ENCODE results near the gene RUSC2.
"Not testable (repeated sequence)": the region's sequence is repeated elsewhere in the genome, so short reads cannot be mapped to it uniquely, and the experiment has no call there.

Gene RUSC2

DNA sequence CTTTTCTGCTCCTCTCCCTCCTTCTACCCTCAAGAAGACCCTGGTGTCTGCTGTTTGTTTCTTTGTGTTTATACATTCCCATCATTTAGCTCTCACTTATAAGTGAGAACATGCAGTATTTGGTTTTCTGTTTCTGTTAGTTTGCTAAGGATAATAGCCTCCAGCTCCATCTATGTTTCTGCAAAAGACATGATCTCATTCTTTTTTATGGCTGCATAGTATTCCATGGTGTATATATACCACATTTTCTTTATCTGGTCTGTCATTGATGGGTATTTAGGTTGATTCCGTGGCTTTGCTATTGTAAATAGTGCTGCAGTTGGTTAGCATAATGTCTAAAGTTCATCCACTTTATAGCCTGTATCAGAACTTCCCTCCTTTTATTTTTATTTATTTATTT, 3.2 kb downstream of the RUSC2 start:
- DNase-seq = not testable (repeated sequence)

DNA sequence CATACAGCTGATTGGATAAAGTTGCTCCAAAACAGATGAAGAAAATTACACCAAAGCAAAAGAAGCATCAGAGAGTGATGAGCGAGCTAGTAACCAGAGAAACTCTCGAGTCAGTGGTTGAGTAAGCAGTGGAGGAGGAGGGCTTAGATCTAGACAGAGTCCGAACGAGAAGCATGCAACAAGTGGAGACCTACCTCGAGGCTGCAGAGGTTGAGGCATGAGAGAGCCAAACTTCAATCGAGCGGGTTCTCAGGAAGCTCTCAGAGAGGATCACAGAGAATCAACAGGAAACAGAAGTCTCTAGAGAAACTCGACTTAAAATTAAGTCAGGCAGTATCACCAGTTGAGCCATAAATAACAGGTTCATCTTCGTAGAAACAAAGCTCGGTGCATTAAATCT, 6.1 kb downstream of the RUSC2 start:
- no peak for DNase-seq

DNA sequence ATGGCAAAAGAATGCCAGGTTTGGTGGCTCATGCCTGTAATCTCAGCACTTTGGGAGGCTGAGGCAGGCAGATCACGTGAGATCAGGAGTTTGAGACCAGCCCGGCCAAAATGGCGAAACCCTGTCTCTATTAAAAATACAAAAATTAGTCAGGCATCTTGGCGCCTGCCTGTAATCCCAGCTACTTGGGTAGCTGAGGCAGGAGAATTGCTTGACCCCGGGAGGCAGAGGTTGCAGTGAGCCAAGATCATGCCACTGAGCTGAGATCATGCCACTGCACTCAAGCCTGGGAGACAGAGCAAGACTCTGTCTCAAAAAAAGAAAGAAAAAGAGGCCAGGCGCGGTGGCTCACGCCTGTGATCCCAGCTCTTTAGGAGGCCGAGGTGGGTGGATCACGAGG, 8.3 kb downstream of the RUSC2 start:
- not testable (repeated sequence) for DNase-seq

DNA sequence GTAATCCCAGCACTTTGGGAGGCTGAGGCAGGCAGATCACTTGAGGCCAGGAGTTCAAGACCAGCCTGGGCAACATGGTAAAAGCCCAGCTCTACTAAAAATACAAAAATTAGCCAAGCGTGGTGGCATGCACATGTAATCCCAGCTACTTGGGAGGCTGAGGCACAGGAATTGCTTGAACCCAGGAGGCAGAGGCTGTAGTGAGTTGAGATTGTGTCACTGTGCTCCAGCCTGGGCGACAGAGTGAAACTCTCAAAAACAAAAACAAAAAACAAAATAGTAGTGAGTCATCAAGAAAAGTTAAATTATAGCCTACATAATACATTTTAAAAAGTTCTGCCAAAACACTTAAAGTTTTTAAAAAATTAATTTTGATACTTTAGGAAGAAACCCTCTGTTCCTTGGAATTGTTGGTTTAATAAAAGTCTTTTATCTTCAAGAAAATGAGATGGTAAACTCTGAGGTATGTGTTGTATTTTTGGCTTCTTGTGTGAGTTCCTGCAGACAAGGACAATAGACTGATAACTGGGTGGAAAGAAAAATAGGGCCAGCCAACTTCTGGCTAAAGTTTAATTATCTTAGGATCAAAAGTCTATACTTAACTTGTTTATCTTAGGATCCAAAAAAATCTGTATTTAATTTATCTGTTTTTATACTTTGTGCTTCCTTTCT, 9.3 kb downstream of the RUSC2 start:
- no peak for DNase-seq

DNA sequence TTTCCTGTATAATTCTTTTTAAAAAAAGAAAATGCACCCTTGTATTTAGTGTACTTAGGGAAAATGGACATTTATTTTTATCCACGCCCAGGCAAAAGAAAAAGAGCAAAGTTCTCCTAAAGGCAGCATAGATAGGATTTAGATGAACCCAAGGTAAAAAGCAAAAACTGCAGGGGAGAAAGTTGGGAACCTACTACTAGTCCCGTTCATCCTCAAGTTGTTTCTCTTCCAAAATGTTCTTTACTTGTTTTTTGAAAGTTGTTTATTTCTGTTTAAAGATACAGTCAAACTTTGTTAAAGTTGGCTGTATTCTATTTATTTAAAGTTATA, 9.8 kb downstream of the RUSC2 start:
- no peak for DNase-seq

DNA sequence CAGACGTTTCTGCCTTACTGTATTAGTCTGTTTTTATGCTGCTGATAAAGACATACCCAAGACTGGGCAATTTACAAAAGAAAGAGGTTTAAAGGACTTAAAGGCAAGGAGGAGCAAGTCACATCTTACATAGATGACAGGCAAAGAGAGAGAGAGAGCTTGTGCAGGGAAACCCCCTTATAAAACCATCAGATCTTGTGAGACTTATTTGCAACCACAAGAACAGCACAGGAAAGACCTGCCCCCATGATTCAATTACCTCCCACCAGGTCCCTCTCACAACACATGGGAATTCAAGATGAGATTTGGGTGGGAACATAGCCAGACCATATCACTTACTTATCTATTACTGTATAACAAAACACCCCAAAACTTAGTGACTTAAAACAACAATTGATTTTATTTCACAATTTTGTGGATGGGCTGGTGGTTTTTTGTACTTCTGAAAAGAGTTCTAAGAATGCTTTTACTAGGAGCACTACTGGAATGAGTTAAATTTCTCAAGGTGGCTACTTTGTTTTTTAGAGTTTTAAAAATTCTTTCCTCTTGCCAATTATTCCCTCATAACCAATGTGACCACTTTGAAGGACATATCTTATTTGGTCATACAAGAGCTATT, 10.3 kb downstream of the RUSC2 start:
- DNase-seq = no peak

DNA sequence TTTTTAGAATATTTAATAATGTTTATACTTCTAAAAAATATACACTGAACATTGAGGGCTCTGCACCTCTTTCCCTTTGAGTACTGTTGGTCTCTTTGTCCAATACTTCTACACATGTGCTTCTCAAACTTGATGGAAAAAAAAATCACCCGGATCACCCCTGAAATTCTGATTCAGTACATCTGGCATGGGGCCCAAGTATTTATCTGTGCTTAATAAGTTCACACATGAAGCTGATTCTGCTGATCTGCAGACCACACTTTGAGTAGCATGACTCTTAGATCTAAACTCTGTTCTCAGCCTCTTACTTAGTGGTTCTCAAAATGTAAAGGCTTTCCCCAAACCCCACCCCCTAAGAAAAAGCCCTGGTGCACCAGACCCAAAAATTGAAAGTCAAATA, 12.0 kb downstream of the RUSC2 start:
- no peak for DNase-seq

DNA sequence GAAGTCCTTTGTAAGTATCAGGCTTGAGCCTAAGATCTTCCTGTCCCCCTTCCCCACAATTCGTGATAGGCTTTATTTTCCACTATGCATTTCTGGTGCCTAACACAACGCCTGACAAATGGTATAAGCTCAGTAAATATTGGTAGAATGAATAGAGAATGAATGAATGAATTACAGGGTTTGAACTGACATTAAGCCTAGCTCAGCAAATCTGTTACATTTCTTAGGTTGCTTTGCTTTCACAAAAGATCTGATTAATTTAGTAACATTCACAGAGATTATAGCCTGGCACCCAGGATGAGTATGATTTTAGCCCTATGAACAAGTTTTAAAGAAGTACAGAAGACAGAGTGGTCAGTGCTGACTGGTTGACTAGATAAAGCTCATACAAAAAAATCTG, 16.4 kb downstream of the RUSC2 start:
- no peak for DNase-seq

DNA sequence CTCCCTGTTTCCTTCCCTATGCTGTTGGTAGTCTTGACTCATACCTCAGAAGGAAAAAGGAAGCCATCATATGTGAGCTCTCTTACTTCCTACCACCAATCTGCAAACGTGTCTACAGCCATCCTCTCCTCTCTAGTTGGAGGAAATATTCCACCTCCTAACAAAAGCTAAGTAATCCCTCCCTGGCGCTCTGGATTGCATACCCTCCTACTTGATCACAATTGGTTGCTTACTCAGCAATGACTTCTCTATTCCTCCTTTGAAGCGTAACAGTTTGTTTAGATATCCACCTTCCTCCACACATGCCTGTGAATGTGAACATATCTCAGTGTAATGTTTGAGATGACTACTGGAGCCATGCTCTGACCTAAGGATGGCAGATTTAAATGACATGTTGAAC, 18.2 kb downstream of the RUSC2 start:
- DNase-seq = no peak

DNA sequence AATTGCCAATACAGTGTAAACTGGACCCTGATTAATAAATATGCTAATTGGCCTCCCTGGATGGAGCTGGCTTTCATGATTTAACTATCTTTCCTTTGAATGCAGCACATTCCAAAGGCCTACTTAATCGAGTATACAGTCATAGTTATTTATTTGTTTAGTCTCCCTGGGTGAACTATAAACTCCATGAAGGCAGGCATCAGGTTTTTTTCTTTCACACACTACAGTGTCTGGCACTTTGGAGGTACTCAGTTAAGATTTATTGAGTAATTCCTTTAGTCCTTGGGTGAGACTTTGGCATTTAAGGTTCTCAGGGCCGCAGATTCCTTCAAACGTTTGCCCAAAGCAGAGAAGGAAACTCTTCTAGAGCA, 20.5 kb downstream of the RUSC2 start:
- DNase-seq = no peak

DNA sequence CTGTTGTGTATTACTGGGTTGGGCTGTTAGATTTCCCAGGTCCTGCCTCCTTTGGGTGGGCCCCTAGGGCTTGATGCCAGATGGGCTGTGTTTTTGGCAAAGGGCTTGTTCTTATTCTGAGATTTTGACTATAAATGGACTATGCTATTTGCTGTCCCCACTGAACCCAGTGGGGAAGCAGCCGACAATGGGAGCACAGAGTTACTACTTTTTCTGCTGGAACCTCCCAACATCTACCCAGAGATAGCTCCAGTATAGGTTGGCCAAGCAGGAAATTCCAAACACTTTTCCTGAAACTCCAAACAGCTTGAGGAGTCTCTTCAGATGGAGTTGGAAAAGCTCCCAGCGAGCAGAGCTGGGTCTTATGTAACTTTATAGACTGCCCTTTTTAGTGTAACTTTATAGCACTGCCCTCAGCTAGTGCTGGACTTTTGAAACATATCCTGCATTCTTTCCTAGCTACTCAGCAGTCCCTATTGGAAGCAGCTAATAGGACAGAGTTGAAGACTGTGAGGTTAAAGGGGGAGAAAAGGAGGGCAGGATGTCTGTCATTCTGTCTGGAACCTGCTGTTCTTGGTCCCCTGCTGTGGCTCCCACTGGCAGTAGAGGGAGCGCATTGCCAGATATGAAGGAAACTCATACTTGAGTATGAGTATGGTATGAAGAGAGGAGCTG, 21.0 kb downstream of the RUSC2 start:
- no peak for DNase-seq

DNA sequence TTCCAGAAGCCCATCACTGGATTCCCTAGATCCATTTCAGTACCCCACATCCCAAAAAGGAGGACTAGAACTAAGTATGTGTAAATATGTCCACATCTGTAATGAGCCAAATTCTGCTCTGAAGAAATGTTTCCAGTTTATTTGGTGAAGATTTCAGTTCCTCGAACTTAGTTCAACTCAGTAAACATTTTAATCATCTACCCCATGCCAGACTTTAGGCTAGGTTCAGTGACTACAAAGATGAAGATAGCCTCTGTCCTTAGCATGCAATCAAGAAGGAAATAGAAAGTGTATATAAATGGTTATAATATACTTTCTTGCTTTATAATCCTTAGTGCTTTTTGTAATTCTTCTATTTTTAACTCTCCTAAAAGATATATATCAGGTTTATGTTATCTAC, 21.5 kb downstream of the RUSC2 start:
- DNase-seq = no peak

DNA sequence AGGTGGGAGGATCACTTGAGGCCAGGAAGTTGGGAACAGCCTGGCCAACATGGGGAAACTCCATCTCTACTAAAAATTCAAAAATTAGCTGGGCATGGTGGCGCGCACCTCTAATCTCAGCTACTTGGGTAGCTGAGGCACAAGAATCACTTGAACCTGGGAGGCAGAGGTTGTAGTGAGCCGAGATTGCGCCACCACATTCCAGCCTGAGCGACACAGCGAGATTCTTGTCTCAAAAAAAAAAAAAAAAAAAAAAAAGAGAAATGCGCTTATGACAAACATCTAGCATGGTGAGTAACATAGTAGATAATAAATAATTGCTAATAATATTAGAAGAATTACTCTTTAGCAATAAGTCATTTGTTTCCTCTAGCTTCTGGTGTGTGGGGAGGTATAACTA, 25.9 kb downstream of the RUSC2 start:
- no peak for DNase-seq

DNA sequence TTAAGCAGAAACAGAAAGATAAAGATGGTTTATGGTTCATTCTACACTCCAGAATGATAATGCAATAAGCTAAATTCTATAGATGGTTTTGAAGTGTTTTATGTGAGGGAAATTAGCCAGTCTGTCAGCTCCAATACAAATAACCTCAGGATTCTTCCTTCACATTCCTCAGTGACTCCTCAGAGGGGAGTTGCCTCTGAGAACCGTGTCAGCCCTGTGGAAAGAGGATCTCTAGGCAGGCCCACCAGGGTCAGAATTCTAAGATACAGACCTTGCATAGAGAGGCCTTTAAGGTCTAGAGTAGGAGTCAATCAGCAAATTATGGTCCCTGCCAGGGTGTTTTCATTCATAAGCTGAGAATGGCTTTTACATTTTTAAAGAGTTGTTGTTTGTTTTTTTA, 26.6 kb downstream of the RUSC2 start:
- DNase-seq = no peak

DNA sequence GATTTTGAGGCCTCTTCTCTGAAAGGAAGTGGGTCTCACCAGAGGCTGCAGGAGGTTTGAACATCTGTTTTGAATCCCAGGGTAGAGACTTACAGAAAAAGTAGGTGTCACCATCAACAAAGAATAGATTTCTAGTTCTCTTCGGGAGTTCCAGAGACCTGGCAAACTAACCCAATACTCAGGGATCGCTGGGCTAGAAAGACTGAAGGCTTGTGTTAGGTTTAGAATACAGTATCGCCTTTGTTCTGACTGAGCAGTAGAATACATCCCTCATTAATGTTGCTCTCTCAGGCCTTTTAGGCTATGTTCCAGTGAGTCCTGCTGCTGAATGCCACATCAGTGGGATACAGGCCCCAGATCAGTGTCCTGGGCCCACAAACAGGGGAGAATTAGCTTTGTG, 27.2 kb downstream of the RUSC2 start:
- DNase-seq = peak in 43 of 56 donors; percentile 6 to 79 (median 50)

DNA sequence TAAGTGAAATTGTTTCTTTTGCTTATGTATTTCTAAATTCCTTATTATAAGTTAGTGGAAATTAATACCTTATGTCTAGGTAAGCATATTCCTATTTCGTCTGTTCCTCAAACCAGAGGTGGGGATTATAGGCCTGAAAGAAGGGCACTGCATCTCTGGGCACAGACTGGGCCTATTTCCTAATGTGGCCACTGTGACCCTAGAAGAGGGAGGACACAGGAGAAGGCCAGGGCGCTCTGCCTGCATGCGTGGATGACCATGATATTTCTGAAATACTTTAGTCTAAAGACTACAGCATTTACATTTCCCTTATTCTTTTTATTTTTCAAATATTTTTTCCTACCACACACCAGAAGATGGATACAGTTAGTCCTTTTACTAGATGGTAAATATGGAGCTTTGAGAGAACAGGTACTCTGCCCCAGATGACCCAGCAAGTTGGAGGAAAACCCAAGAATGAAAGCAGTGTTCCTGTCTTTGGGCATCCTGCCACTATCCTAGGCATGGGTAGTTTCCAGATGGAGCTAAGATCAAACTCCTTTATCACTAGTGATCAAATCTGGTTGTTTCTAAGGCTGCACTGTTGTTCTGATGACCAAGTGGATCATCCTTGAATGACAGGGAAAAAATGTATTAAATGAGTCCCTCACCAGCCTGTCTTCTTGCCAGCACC, 27.8 kb downstream of the RUSC2 start:
- peak in 2 of 56 donors; percentile 27 to 45 for DNase-seq

DNA sequence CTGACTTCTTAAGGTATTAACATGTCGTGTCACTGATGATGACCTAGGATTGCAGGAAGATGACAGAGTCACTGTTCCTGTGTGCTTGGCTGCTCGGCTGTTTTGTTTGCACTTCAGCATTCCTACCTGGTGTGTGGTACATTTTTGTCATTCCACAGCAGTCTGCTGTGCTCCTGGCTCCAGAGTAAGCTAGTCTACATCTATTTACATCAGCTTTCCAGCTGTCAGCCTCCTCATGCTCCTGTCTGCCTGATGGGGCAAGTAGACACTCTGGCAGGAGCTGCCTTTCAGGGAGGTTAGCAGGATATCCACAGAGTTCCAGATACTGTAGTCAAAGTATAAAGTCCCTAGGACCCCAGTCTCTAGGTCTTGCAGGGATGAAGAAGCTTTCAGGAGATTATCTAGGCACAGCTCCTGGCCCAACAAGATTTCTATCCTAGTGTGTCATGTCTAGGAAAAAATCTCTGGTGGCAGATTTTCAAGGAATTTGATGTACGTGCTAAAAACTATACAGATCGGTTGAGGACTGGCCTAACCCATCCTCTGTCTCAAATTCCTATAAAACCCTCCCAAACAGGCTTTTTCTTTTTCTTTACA, 28.4 kb downstream of the RUSC2 start:
- no peak for DNase-seq

DNA sequence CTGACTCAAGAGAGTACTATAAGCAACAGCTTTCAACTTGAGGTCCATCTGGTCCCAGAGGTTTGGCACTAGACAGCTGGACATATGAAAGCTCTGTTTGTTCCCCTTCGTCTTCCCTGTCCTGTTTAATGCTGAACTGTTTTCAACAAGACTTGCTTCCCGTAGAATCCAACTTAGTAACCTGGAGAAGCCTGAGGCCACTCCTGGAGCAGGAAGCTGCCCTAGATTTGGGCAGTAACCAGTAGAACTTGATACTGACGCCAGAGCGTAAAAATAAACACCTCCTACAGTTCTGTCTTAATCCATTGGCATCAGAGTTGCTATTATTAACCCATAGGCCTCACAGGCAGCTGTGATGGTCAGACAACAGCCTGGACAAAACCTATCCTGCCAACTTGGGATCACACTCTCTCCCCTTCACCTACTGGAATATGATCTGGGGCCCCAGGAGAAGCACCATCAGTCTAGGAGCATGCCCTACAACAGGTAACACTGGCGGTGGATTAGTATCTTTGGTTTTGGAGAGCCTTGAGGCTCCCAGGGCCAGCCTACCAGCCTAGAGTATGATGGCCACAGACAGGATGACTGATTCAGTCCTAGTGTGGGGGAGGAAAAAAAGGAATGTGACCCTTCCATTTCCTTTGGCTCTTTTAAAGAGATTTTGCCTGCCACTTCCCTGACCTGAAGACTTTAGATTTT, 29.2 kb downstream of the RUSC2 start:
- DNase-seq = peak in 2 of 56 donors; percentile 11 to 29

DNA sequence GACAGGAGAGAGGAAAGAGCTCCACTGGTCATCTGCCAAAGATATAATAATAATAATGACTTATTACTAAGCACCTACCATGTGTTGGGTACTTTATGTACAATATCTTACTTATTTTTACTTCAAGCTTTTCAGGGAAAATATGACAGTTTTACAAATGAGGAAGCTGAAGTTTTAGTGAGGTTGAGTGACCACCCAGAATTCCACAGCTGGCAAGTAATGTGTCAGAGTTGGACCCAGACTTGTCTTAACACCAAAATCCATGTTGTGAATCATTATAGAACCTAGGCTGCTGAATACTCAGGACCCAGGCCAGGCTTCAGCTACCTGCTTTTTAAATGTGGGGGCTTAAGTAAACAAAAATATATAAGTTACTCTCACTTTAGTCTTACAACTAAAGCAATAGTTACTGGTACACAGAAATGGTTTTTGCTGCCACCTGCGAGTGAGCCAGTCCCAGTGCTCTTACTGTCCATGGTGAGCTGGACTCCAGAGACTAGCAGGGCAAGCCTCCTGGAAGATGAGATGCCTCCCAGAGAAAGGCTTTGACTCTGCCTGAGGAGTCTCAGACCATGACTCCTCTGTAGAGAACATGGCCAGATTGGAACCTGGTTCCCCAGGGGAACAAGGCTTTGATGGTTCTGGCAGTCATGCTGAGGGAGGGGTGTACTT, 29.9 kb downstream of the RUSC2 start:
- DNase-seq = no peak

DNA sequence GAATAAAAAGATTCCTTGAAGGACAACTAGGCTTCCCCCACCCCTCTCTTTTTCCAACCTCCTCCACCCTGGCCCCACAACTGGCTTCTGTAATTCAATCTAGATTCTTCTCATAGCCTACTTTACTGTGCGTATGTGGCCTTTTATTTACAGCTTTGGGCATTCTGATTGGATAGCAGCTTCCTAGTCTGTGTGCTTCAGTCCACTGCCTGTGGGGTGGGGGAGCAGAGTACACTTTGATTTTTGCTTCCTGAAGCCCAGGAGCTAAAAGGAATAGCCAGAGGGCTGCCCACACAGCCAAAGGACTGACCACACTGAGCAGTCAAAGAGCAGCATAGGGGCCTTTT, 30.4 kb downstream of the RUSC2 start:
- no peak for DNase-seq

DNA sequence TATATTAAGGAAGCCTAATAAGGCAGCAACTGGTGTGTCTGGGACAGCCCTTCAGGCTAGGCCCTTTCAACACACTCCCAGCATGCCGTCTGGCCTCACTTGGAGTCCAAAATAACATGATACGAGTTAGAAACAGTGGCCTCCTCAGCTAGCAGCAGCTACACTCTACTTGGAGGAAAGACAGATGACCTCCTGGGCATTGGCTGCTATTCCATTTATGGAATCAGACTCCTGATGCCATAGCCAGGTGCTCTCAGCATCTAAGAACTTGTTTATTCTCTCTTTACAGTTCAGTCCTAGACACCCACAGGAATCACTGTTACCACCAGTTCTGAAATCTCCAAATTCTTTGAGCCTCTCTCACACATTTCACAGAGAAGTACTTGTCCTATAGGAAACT, 31.8 kb downstream of the RUSC2 start:
- DNase-seq = no peak

Data from nucleus accumbens (tissue), 56 donors.